GM19467 (cell line): ENCODE data around the gene CSF1.
"Not testable (repeated sequence)": the region's sequence is repeated elsewhere in the genome, so short reads cannot be mapped to it uniquely, and the experiment has no call there.

ENCODE experiments used
- ATAC-seq: cut with Tn5 transposase; IDR thresholded peaks from one replicate; pipeline ENCODE4 v1.9.1; 2021; ENCODE audit warnings: mild to moderate bottlenecking, moderate library complexity; ENCODE audit not compliant: unreplicated experiment

Gene CSF1

GRCh38 chr1:109933856-109934711, 23.4 kb downstream of the CSF1 start:
- ATAC-seq: no peak

- no peak for ATAC-seq
Measured at GRCh38 chr1:109935451-109935900, 24.8 kb downstream of the CSF1 start.

GRCh38 chr1:109937738-109938137, 27.1 kb downstream of the CSF1 start:
- ATAC-seq: no peak

GRCh38 chr1:109938556-109938955, 27.9 kb downstream of the CSF1 start:
- no peak for ATAC-seq

GRCh38 chr1:109942434-109942833, 31.8 kb downstream of the CSF1 start:
- no peak for ATAC-seq

GRCh38 chr1:109944541-109944940, 33.9 kb downstream of the CSF1 start:
- no peak for ATAC-seq

- ATAC-seq: no peak
Measured at GRCh38 chr1:109946511-109946910, 35.9 kb downstream of the CSF1 start.

GRCh38 chr1:109947582-109948284, 37.1 kb downstream of the CSF1 start:
- no peak for ATAC-seq

- no peak for ATAC-seq
Measured at GRCh38 chr1:109948285-109948630, 37.6 kb downstream of the CSF1 start.

- no peak for ATAC-seq
Measured at GRCh38 chr1:109950038-109950437, 39.4 kb downstream of the CSF1 start.

GRCh38 chr1:109950509-109950908, 39.9 kb downstream of the CSF1 start:
- ATAC-seq: no peak

- not testable (repeated sequence) for ATAC-seq
Measured at GRCh38 chr1:109951501-109951900, 40.9 kb downstream of the CSF1 start.

- ATAC-seq: no peak
Measured at GRCh38 chr1:109954041-109954512, 43.4 kb downstream of the CSF1 start.

GRCh38 chr1:109959632-109959973, 49.0 kb downstream of the CSF1 start:
- no peak for ATAC-seq

GRCh38 chr1:109959974-109960744, 49.5 kb downstream of the CSF1 start:
- no peak for ATAC-seq

GRCh38 chr1:109960745-109961094, 50.1 kb downstream of the CSF1 start:
- no peak for ATAC-seq

GRCh38 chr1:109963864-109964263, 53.2 kb downstream of the CSF1 start:
- ATAC-seq: no peak

GRCh38 chr1:109969146-109969829, 58.6 kb downstream of the CSF1 start:
- no peak for ATAC-seq

- no peak for ATAC-seq
Measured at GRCh38 chr1:109969907-109970306, 59.3 kb downstream of the CSF1 start.

GRCh38 chr1:109971559-109971958, 60.9 kb downstream of the CSF1 start:
- no peak for ATAC-seq

- ATAC-seq: no peak
Measured at GRCh38 chr1:109974191-109974590, 63.5 kb downstream of the CSF1 start.
